CD4-positive, alpha-beta T cell treated with Interleukin-6 for 4 hours (primary cell): ENCODE measurements around the gene ANKS1A.
A peak's percentile ranks its signal among the peaks of the same experiment; 100 is the strongest.
"Not testable (repeated sequence)": the region's sequence is repeated elsewhere in the genome, so short reads cannot be mapped to it uniquely, and the experiment has no call there.

ENCODE experiments used
- DNase-seq: peaks from one replicate; pipeline ENCODE4 v3.0.0-alpha.2; 2020; ENCODE audit warnings: mixed read lengths

ANKS1A gene

GRCh38 chr6:34964564-34964963 lies 75.5 kb downstream of the ANKS1A start:
- DNase-seq: no peak

GRCh38 chr6:34967461-34967860 lies 78.4 kb downstream of the ANKS1A start:
- no peak for DNase-seq

GRCh38 chr6:34969662-34970265 lies 80.7 kb downstream of the ANKS1A start:
- DNase-seq: no peak

GRCh38 chr6:34970488-34970887 lies 81.4 kb downstream of the ANKS1A start:
- DNase-seq: no peak

GRCh38 chr6:34970957-34971356 lies 81.9 kb downstream of the ANKS1A start:
- DNase-seq: no peak

- no peak for DNase-seq
Measured at GRCh38 chr6:34973547-34974248, 84.6 kb downstream of the ANKS1A start.

GRCh38 chr6:34974249-34974642 lies 85.2 kb downstream of the ANKS1A start:
- no peak for DNase-seq

GRCh38 chr6:34976239-34976638 lies 87.2 kb downstream of the ANKS1A start:
- DNase-seq: no peak

GRCh38 chr6:34979218-34979617 lies 90.2 kb downstream of the ANKS1A start:
- no peak for DNase-seq

- DNase-seq: no peak
Measured at GRCh38 chr6:34979994-34980393, 90.9 kb downstream of the ANKS1A start.

GRCh38 chr6:34981366-34981765 lies 92.3 kb downstream of the ANKS1A start:
- DNase-seq: no peak

- DNase-seq: no peak
Measured at GRCh38 chr6:34981951-34982350, 92.9 kb downstream of the ANKS1A start.

GRCh38 chr6:34982424-34982852 lies 93.4 kb downstream of the ANKS1A start:
- DNase-seq: no peak

- no peak for DNase-seq
Measured at GRCh38 chr6:34984416-34984815, 95.4 kb downstream of the ANKS1A start.

- DNase-seq: no peak
Measured at GRCh38 chr6:34985236-34985635, 96.2 kb downstream of the ANKS1A start.

- DNase-seq: peak; percentile 72
Measured at GRCh38 chr6:34986845-34987246, 97.8 kb downstream of the ANKS1A start.

- no peak for DNase-seq
Measured at GRCh38 chr6:34987506-34987905, 98.5 kb downstream of the ANKS1A start.

- no peak for DNase-seq
Measured at GRCh38 chr6:34990971-34991560, 102.0 kb downstream of the ANKS1A start.

- DNase-seq: no peak
Measured at GRCh38 chr6:34992376-34992775, 103.3 kb downstream of the ANKS1A start.

- no peak for DNase-seq
Measured at GRCh38 chr6:34993213-34993612, 104.2 kb downstream of the ANKS1A start.

GRCh38 chr6:34994693-34995092 lies 105.6 kb downstream of the ANKS1A start:
- no peak for DNase-seq

- not testable (repeated sequence) for DNase-seq
Measured at GRCh38 chr6:34998417-34998816, 109.4 kb downstream of the ANKS1A start.

GRCh38 chr6:34999153-34999552 lies 110.1 kb downstream of the ANKS1A start:
- DNase-seq: not testable (repeated sequence)

- DNase-seq: not testable (repeated sequence)
Measured at GRCh38 chr6:34999962-35000361, 110.9 kb downstream of the ANKS1A start.
